Activated CD4-positive, alpha-beta T cell treated with anti-CD3 and anti-CD28 coated beads, Interleukin-2, amount 50 U/mL, for 24 hours (primary cell): ENCODE results near the gene TGFBRAP1.
"Not testable (repeated sequence)": the region's sequence is repeated elsewhere in the genome, so short reads cannot be mapped to it uniquely, and the experiment has no call there.

Experiments used
- DNase-seq, 2 donors: peaks; one replicate each; pipeline ENCODE4 v3.0.0-alpha.2; 2020; ENCODE audit warnings: low read depth in 1 of 2, low spot score in 1 of 2

The TGFBRAP1 gene

GRCh38 chr2:105361102-105361889 lies 31.8 kb upstream of the TGFBRAP1 start:
- DNase-seq = peak in 1 of 2 donors; percentile 17

DNA sequence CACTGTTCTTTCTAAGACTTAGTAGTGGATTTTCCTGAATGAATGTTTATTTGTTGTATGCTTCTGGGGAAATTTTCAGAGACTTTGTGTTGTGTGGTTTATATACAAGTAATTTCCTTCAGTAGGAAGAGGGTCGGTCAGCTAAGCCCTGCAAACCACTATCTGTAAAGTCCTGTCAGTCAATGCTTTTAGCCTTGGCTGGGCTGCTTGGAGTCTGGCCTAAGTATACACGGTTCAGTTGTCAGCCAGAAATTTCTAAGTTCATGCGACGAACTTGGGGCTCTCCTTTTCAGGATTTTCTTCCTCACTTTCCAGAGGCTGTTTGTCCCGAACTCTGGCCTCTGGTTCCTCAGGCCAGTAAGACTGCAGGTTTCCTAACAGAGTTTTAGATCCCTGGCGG lies 29.1 kb upstream of the TGFBRAP1 start:
- DNase-seq = no peak

DNA sequence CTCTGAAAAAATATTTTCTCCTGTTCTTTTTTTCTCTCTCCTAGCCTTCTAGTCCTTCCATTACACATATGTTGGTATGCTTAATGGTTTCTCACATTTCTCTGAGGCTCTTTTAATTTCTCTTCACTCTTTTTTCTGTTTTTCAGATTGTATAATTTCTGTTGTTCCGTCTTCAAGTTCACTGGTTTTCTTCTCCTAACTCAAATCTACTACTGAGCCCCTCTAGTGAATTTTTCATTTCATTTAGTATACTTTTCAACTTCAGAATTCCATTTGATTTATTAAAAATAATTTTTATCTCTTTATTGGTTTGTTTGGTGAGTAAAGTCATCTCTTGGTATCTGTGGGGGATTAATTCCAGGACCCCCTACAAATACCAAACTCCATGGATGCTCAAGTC lies 27.6 kb upstream of the TGFBRAP1 start:
- DNase-seq = no peak

DNA sequence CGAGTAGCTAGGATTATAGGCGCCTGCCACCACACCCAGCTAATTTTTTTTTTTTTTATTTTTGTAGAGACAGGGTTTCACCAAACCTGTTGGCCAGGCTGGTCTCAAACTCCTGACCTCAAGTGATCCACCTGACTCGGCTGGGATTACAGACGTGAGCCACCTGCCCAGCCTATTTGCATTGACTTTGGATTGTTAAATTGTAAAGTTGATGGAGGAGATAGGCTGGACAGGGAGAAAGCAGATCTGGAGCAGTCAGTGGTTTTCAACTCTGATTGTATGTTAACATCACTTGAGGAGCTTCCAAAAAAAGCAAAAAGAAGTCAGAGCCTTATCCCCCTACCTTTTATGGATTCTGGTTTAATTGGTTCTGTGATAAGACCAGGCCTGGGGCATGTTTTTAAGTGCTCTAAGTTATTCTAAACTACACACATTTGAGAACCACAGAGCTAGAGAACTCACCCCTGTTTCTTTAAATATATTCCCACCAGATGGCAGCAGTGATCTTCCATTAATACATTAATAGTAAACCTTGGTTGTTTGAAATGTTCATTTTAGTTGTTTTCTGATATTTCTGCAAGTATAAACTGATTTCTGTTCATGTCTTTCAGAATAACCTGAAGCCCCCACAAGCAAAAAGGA lies 15.3 kb upstream of the TGFBRAP1 start:
- no peak for DNase-seq

DNA sequence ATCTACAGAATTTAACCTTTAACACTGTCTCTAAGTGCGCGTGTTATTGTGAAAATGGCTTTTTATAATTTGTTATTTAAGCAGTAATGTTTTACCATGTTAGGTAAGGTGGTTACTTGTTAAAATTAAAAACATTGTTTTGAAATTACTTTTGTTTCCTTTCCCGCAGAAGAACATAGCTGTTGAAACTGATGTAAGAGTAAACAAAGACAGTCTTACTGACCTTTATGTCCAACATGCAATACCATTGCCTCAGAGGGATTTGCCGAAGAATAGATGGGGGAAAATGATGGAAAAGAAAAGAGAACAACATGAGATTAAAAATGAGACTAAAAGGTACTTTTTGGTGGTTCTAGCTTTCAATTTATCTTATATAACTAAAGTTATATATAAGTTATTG lies 9.9 kb upstream of the TGFBRAP1 start:
- DNase-seq = no peak

DNA sequence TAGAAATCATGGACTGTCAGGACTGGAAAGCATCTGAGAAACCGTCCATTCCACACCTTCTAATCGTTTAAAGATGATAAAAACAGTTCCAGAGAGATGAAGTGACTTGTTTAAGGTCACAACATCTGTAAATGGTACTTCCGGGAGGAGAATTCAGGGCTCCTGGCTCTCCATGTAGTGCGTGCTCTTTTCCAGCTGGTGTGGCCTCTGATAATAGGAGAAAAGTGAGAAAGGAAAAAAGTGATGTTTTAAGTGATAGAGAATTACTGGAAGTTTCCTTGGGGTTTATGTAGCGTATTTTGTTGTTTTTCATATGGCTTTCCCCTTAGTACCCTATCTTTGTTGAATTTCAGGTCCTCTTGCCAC lies 8.5 kb upstream of the TGFBRAP1 start:
- no peak for DNase-seq

GRCh38 chr2:105337122-105338019 lies 7.8 kb upstream of the TGFBRAP1 start, which contains the start of gene C2orf49:
Gene C2orf49 (plus strand): TSS chr2:105337540. CDS start chr2:105337588, 48 bp downstream.
- peak; percentile 88 for DNase-seq

- DNase-seq = no peak
Measured at GRCh38 chr2:105336786-105337121, 7.2 kb upstream of the TGFBRAP1 start.

GRCh38 chr2:105335469-105335868 lies 5.9 kb upstream of the TGFBRAP1 start:
- no peak for DNase-seq

DNA sequence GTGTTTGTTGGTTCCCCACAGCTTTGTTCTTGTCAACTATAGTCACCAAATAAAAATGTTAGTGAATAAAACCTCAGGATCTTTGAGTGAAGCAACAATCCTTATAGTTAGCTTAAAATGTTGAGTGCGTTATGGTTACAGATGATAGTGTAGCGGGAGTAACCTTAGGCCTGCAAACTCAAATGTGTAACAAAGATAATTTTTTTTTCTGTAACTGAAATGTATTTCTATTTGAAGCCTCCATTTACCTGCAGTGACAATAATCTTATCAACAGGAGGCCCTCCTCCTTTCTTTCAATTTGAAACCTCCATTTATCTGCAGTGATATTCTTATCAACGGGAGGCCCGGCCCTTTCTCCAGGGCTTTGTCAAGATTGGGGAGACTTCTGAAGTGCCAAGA lies 4.7 kb upstream of the TGFBRAP1 start:
- no peak for DNase-seq

GRCh38 chr2:105330681-105331375 lies 1.3 kb upstream of the TGFBRAP1 start:
- DNase-seq = no peak

DNA sequence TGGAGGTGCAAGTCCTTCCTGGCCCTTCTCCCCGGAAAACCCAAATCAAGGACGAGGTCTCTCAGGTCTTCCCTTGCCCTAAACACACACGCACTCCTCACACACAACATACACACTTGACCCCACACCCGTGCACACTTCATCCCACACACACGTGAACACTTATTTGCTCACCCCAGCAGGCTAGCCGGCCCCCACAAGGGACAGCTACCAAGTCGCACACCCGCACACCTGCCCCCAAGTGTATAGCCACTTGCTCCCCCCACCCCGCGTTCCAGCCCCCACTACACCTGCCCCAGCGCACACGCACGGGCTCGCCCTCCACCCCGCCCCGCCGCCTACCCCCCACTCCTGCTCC lies 359 bp downstream of the TGFBRAP1 start:
- DNase-seq = peak in 1 of 2 donors; percentile 3

GRCh38 chr2:105328281-105329196 lies 996 bp downstream of the TGFBRAP1 start:
- DNase-seq = peak in 1 of 2 donors; percentile 2

- DNase-seq = no peak
Measured at GRCh38 chr2:105327690-105328089, 1.8 kb downstream of the TGFBRAP1 start.

GRCh38 chr2:105327271-105327670 lies 2.3 kb downstream of the TGFBRAP1 start:
- DNase-seq = not testable (repeated sequence)

DNA sequence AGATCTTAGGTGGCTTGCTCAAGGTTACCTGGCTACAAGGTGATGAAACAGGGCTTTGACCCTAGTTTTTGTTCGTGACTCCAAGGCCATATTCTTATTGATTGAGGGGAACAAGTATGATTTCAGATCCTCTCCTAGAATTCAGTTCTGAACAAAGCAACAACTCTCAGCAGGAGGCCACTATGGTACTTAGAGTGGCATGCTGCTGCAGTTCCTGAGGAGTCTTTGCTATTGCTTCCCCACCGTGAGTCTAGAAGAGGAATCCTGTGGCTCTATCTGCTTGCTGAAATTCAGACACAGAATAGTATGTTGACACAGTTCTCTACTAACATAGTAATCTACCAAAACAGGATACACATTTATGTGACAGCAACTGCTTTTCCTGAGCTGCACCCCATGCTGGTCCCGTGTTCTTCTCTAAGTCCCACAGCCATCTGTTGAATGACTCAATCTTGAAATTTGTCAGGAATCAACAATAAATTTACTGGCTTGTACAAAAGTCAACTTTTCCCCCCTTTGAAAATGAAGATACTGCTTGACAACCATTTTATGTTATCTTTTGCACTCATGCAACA lies 4.1 kb downstream of the TGFBRAP1 start:
- no peak for DNase-seq

GRCh38 chr2:105324732-105325131 lies 4.8 kb downstream of the TGFBRAP1 start:
- DNase-seq = no peak

- no peak for DNase-seq
Measured at GRCh38 chr2:105324101-105324500, 5.4 kb downstream of the TGFBRAP1 start.

- DNase-seq = no peak
Measured at GRCh38 chr2:105323111-105323510, 6.4 kb downstream of the TGFBRAP1 start.
